Testis (tissue), 2 donors: ENCODE results near the gene MAMDC2.
"Not testable (repeated sequence)": the region's sequence is repeated elsewhere in the genome, so short reads cannot be mapped to it uniquely, and the experiment has no call there.

Experiments used
- POLR2A ChIP-seq: fragments of 450-650 bp; IDR thresholded peaks from one replicate; pipeline ENCODE4 v1.6.1; 2017; ENCODE audit warnings: antibody characterized with exemption, mild to moderate bottlenecking, moderate library complexity
- TF ChIP-seq, protein P1 (sequence below), 3 experiments: fragments of 450-650 bp in 2 of 3; fragments of 200-600 bp in 1 of 3; sonication (generic) in 1 of 3; IDR thresholded peaks; one replicate each; pipeline ENCODE4 v1.5.1; 2016 to 2019; ENCODE audit warnings: antibody characterized with exemption in 3 of 3, mild to moderate bottlenecking in 2 of 3, moderate library complexity in 1 of 3

DNA sequence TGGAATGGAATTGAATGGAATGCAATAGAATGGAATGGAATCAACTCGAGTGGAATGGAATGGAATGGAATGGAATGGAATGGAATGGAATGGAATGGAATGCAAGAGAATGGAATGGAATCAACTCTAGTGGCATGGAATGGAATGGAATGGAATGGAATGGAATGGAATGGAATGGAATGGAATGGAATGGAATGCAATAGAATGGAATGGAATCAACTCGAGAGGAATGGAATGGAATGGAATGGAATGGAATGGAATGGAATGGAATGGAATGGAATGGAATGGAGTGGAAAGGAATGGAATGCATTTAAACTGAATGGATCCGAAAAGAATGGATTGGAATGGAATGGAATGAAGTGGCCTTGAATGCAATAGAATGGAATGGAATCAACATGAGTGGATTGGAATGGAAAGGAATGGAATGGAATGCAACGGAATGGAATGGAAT lies 5.5 kb upstream of the MAMDC2 start:
- TF ChIP-seq, protein P1, sequence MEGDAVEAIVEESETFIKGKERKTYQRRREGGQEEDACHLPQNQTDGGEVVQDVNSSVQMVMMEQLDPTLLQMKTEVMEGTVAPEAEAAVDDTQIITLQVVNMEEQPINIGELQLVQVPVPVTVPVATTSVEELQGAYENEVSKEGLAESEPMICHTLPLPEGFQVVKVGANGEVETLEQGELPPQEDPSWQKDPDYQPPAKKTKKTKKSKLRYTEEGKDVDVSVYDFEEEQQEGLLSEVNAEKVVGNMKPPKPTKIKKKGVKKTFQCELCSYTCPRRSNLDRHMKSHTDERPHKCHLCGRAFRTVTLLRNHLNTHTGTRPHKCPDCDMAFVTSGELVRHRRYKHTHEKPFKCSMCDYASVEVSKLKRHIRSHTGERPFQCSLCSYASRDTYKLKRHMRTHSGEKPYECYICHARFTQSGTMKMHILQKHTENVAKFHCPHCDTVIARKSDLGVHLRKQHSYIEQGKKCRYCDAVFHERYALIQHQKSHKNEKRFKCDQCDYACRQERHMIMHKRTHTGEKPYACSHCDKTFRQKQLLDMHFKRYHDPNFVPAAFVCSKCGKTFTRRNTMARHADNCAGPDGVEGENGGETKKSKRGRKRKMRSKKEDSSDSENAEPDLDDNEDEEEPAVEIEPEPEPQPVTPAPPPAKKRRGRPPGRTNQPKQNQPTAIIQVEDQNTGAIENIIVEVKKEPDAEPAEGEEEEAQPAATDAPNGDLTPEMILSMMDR (IDR thresholded peaks at IDR 0.05): not testable (repeated sequence)
- not testable (repeated sequence) for TF ChIP-seq POLR2A
